Bronchial epithelial cell (primary cell): Measurements from ENCODE around the gene GDF2. TPM values are rescaled to one million over a fixed set of nuclear protein-coding genes. Genes with fewer than 3 reads are reported as not detected.

Experiments used
- total RNA-seq: library from RNA; depleted of rRNA; stranded (reverse); fragments of >200 nt; gene quantifications from 2 replicates; pipeline ENCODE4 v1.2.1, GENCODE V29; 2014

GDF2 gene
- total RNA-seq, 1 donor from 2014 or later = not detected

Other genes with a start within 250 kb of the GDF2 start
- gene GDF10, start 22.3 kb upstream of the GDF2 start, total RNA-seq = not detected in 2 replicates
- gene RBP3, start 25.9 kb downstream of the GDF2 start, total RNA-seq = not detected in 2 replicates
- gene ZNF488, start 61.8 kb downstream of the GDF2 start, total RNA-seq = under 0.01 and 0.13 TPM in 2 replicates
- 79.4 and 176 TPM in 2 replicates for gene ANXA8, start 161.7 kb downstream of the GDF2 start, total RNA-seq
- 1.4 TPM in 1 of 2 replicates, not detected in the other for gene FAM25G, start 169.2 kb downstream of the GDF2 start, total RNA-seq
- gene AGAP9, start 201.2 kb downstream of the GDF2 start, total RNA-seq = 2.3 and 3.7 TPM in 2 replicates